NCI-H1048 (cell line): Measurements from ENCODE around the gene ABCC4.

Experiments used
- DNase-seq: peaks from one replicate; lab custom pipeline; 2025; lab: John Stamatoyannopoulos, UW

The ABCC4 gene

GRCh38 chr13:95301183-95301967 is at the start of gene ABCC4:
Gene ABCC4, minus strand, starts transcription at chr13:95301451. Its CDS starts 137 bp downstream, at chr13:95301314.
- DNase-seq = peak; percentile 37

- DNase-seq = no peak
Observed at GRCh38 chr13:95349267-95349666, 48.0 kb upstream of the ABCC4 start.

- DNase-seq = no peak
Observed at GRCh38 chr13:95343944-95344343, 42.7 kb upstream of the ABCC4 start.

GRCh38 chr13:95341441-95341840 is 40.2 kb upstream of the ABCC4 start:
- no peak for DNase-seq

DNA sequence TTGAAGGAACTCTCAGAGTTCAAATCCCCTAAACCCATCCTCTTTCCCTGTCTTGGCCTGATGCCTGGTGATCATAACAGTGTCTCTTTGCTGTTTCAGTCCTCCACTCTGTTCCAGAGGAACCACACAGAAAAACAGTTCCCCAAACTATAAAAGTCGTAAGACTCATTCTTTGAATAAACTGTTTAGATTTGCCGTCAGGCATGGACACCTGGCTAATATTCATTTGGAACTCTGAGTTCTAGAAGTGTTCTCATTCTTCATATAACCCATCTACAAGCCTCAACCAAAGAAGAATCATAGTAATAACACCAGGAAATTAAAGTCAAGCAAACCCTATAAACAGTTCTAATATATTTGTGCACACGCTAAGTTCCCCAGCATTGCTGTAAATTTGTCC is 37.7 kb upstream of the ABCC4 start:
- no peak for DNase-seq

- no peak for DNase-seq
Observed at GRCh38 chr13:95337597-95337996, 36.3 kb upstream of the ABCC4 start.

DNA sequence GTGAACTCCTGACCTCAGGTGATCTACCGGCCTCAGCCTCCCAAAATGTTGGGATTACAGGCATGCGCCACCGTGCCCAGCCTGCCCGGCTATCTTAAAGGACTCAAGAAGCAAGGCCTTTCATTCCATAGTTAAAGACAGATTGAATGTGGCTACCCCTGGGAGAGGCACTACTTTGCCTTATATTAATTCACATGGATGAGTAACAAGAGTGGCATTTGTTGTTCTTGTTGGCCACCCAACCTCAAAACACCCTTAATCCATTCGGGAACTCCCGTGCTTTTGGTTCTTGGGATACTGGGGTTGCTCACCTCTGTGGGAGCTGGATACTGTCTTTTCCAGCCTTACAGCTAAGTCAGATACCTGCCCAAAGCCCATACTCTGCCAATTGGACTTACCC is 34.4 kb upstream of the ABCC4 start:
- DNase-seq = no peak

DNA sequence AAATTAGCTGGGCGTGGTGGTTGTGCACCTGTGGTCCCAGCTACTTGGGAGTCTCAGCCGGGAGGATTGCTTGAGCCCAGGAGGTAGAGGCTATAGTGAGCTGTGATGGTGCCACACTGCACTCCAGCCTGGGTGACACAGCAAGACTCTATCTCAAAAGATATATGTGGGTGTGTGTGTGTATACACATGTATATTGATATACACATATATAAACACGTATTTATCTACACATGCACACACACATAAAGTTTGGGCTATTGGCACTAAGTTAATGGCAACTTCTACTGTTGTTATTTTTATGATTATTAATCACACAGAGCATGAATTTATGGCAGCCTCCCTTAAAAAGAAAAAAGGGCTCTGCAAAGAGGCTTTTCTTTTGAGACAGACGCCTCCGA is 27.1 kb upstream of the ABCC4 start:
- no peak for DNase-seq

GRCh38 chr13:95327190-95327589 is 25.9 kb upstream of the ABCC4 start:
- no peak for DNase-seq

DNA sequence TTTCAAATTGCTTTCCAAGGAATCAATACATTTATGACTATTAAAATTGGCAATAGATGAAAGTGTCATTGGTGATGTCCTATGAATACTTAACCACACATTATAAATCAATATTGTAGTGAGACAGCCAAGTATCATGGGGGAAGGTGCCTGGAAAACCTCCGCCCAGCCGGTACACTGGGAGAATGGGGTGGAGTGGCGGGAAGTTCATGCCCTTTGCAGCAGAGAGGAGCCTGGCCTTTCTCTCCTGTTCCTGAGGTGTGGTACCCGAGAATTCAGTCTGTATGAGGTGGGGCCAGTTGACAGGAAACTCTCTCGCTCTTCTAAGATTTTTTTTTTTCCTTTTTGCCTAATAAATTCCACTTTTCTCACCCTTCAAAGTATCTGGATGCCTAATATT is 25.4 kb upstream of the ABCC4 start:
- no peak for DNase-seq

- DNase-seq = no peak
Observed at GRCh38 chr13:95325485-95325884, 24.2 kb upstream of the ABCC4 start.

- no peak for DNase-seq
Observed at GRCh38 chr13:95323930-95324662, 22.8 kb upstream of the ABCC4 start.

GRCh38 chr13:95319551-95320274 is 18.5 kb upstream of the ABCC4 start:
- DNase-seq = no peak

GRCh38 chr13:95317039-95317989 is 16.1 kb upstream of the ABCC4 start:
- DNase-seq = no peak

DNA sequence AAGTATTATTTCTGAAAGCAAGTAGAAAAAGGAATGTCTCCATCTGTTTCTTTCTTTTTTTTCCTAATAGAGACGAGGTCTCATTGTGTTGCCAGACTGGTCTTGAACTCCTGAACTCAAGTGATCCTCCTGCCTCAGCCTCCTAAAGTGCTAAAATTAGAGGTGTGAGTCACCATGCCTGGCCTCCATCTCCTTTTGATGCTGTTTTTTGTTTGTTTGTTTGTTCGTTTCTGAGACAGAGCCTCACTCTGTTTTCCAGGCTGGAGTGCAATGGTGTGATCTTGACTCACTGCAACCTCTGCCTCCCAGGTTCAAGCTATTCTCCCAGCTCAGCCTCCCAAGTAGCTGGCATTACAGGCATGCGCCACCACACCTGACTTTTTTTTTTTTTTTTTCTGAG is 14.5 kb upstream of the ABCC4 start:
- DNase-seq = no peak

DNA sequence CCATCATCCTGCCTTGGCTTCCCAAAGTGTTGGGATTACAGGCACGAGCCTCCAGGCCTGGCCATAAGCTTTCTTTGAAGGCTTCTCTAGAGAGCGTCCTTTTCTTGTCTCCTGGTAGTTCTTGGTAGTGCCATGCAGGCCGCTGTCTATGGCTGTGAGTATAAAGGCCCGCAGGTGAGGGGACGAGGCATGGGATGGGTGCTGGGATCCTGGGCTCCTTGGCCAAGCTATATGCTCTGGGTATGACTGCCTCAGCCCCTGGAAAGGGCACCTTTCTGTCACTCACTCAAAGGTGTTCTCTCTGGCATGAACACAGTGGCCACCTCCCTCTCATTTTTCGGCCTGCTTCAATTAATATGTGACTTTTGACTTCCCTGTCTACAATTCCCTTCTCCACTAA is 6.3 kb upstream of the ABCC4 start:
- DNase-seq = no peak

- DNase-seq = no peak
Observed at GRCh38 chr13:95304453-95304852, 3.2 kb upstream of the ABCC4 start.

DNA sequence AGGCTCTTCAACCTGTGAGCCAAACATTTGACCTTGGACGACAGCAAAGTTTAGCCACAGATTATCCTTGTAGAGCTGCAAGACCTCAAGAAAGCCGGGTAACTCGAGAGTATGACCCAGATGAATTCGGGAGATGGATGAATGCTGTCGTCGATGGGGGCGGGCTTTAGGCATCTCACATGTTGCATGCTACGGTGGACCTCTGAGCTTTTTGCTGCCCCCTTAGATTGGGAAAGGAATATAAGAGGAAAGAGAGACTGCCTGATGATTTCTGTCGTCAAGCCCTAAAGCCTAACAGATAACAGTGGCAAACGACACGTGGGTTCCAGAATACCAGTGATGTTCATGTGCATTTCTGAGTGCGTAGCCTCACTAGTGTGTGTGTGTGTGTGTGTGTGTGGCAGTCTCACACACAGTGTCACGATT is 730 bp upstream of the ABCC4 start:
- DNase-seq = no peak

GRCh38 chr13:95300625-95301182 is 547 bp downstream of the ABCC4 start:
- DNase-seq = no peak

GRCh38 chr13:95298971-95299621 is 2.2 kb downstream of the ABCC4 start:
- no peak for DNase-seq
